ENCODE results near the gene GLP2R.

Gene GLP2R

GRCh38 chr17:9929871-9930270 lies 104.1 kb downstream of the GLP2R start:
- TF ChIP-seq EZH2 (IDR thresholded peaks at IDR 0.05) (no peak), FOXP2 (optimal IDR thresholded peaks at IDR 0.05; ENCODE audit: control extremely low read depth, extremely low read length, insufficient read depth) (no peak), POLR2AphosphoS5 (IDR thresholded peaks at IDR 0.05; ENCODE audit: borderline replicate concordance, low read depth, low read length) (no peak)
- Histone ChIP-seq H3K9me3 (ENCODE audit: low read depth, low read length) (no peaks in the 10 kb centered on the region), H3K27ac (no peak overlapping the region), H3K36me3 (ENCODE audit: insufficient read depth, low read length) (no peaks in the 10 kb centered on the region), H3K4me3 (no peak overlapping the region), H3K9ac (ENCODE audit: insufficient read length) (no peak overlapping the region)
- DNase-seq (ENCODE audit: low read depth, low spot score): no peak

- Histone ChIP-seq H3K4me3 (no peak overlapping the region), H3K36me3 (ENCODE audit: insufficient read depth, low read length) (no peaks in the 10 kb centered on the region), H3K27ac (no peak overlapping the region), H3K9ac (ENCODE audit: insufficient read length) (no peak overlapping the region), H3K9me3 (ENCODE audit: low read depth, low read length) (no peaks in the 10 kb centered on the region)
- DNase-seq (ENCODE audit: low read depth, low spot score): no peak
- TF ChIP-seq EZH2 (IDR thresholded peaks at IDR 0.05): no peak
- TF ChIP-seq POLR2AphosphoS5 (IDR thresholded peaks at IDR 0.05; ENCODE audit: borderline replicate concordance, low read depth, low read length): no peak
- no peak for TF ChIP-seq FOXP2 (optimal IDR thresholded peaks at IDR 0.05; ENCODE audit: control extremely low read depth, extremely low read length, insufficient read depth)
Observed at GRCh38 chr17:9931144-9931741, 105.5 kb downstream of the GLP2R start.

- H3K36me3 ChIP-seq (ENCODE audit: insufficient read depth, low read length): no peaks in the 10 kb centered on the region
- TF ChIP-seq POLR2AphosphoS5 (IDR thresholded peaks at IDR 0.05; ENCODE audit: borderline replicate concordance, low read depth, low read length): no peak
- TF ChIP-seq FOXP2 (optimal IDR thresholded peaks at IDR 0.05; ENCODE audit: control extremely low read depth, extremely low read length, insufficient read depth): no peak
- TF ChIP-seq EZH2 (IDR thresholded peaks at IDR 0.05): no peak
- no peak overlapping the region for H3K27ac ChIP-seq
- H3K4me3 ChIP-seq: no peak overlapping the region
- no peak overlapping the region for H3K9ac ChIP-seq (ENCODE audit: insufficient read length)
- no peaks in the 10 kb centered on the region for H3K9me3 ChIP-seq (ENCODE audit: low read depth, low read length)
- DNase-seq (ENCODE audit: low read depth, low spot score): no peak
Observed at GRCh38 chr17:9932491-9932890, 106.8 kb downstream of the GLP2R start.

GRCh38 chr17:9934331-9934730 lies 108.6 kb downstream of the GLP2R start:
- no peaks in the 10 kb centered on the region for H3K36me3 ChIP-seq (ENCODE audit: insufficient read depth, low read length)
- H3K9ac ChIP-seq (ENCODE audit: insufficient read length): no peak overlapping the region
- no peak for TF ChIP-seq EZH2 (IDR thresholded peaks at IDR 0.05)
- no peak for TF ChIP-seq POLR2AphosphoS5 (IDR thresholded peaks at IDR 0.05; ENCODE audit: borderline replicate concordance, low read depth, low read length)
- no peak for TF ChIP-seq FOXP2 (optimal IDR thresholded peaks at IDR 0.05; ENCODE audit: control extremely low read depth, extremely low read length, insufficient read depth)
- H3K9me3 ChIP-seq (ENCODE audit: low read depth, low read length): no peaks in the 10 kb centered on the region
- H3K4me3 ChIP-seq: no peak overlapping the region
- no peak for DNase-seq (ENCODE audit: low read depth, low spot score)
- no peak overlapping the region for H3K27ac ChIP-seq

GRCh38 chr17:9935408-9935807 lies 109.7 kb downstream of the GLP2R start:
- DNase-seq (ENCODE audit: low read depth, low spot score): no peak
- no peak overlapping the region for H3K4me3 ChIP-seq
- H3K36me3 ChIP-seq (ENCODE audit: insufficient read depth, low read length): no peaks in the 10 kb centered on the region
- no peak overlapping the region for H3K9ac ChIP-seq (ENCODE audit: insufficient read length)
- no peak overlapping the region for H3K27ac ChIP-seq
- TF ChIP-seq POLR2AphosphoS5 (IDR thresholded peaks at IDR 0.05; ENCODE audit: borderline replicate concordance, low read depth, low read length) (no peak), EZH2 (IDR thresholded peaks at IDR 0.05) (no peak), FOXP2 (optimal IDR thresholded peaks at IDR 0.05; ENCODE audit: control extremely low read depth, extremely low read length, insufficient read depth) (no peak)
- H3K9me3 ChIP-seq (ENCODE audit: low read depth, low read length): no peaks in the 10 kb centered on the region

GRCh38 chr17:9936095-9936494 lies 110.4 kb downstream of the GLP2R start:
- Histone ChIP-seq H3K9me3 (ENCODE audit: low read depth, low read length) (no peaks in the 10 kb centered on the region), H3K4me3 (no peak overlapping the region), H3K27ac (no peak overlapping the region), H3K36me3 (ENCODE audit: insufficient read depth, low read length) (no peaks in the 10 kb centered on the region), H3K9ac (ENCODE audit: insufficient read length) (no peak overlapping the region)
- TF ChIP-seq POLR2AphosphoS5 (IDR thresholded peaks at IDR 0.05; ENCODE audit: borderline replicate concordance, low read depth, low read length) (no peak), FOXP2 (optimal IDR thresholded peaks at IDR 0.05; ENCODE audit: control extremely low read depth, extremely low read length, insufficient read depth) (no peak), EZH2 (IDR thresholded peaks at IDR 0.05) (no peak)
- no peak for DNase-seq (ENCODE audit: low read depth, low spot score)

GRCh38 chr17:9937241-9937761 lies 111.6 kb downstream of the GLP2R start:
- Histone ChIP-seq H3K4me3 (no peak overlapping the region), H3K9ac (ENCODE audit: insufficient read length) (no peak overlapping the region), H3K9me3 (ENCODE audit: low read depth, low read length) (no peaks in the 10 kb centered on the region), H3K36me3 (ENCODE audit: insufficient read depth, low read length) (no peaks in the 10 kb centered on the region), H3K27ac (no peak overlapping the region)
- no peak for DNase-seq (ENCODE audit: low read depth, low spot score)
- TF ChIP-seq POLR2AphosphoS5 (IDR thresholded peaks at IDR 0.05; ENCODE audit: borderline replicate concordance, low read depth, low read length) (no peak), FOXP2 (optimal IDR thresholded peaks at IDR 0.05; ENCODE audit: control extremely low read depth, extremely low read length, insufficient read depth) (no peak), EZH2 (IDR thresholded peaks at IDR 0.05) (no peak)

GRCh38 chr17:9937901-9938300 lies 112.2 kb downstream of the GLP2R start:
- H3K4me3 ChIP-seq: no peak overlapping the region
- no peaks in the 10 kb centered on the region for H3K36me3 ChIP-seq (ENCODE audit: insufficient read depth, low read length)
- TF ChIP-seq POLR2AphosphoS5 (IDR thresholded peaks at IDR 0.05; ENCODE audit: borderline replicate concordance, low read depth, low read length): no peak
- TF ChIP-seq EZH2 (IDR thresholded peaks at IDR 0.05): no peak
- TF ChIP-seq FOXP2 (optimal IDR thresholded peaks at IDR 0.05; ENCODE audit: control extremely low read depth, extremely low read length, insufficient read depth): no peak
- no peak overlapping the region for H3K9ac ChIP-seq (ENCODE audit: insufficient read length)
- no peak overlapping the region for H3K27ac ChIP-seq
- no peak for DNase-seq (ENCODE audit: low read depth, low spot score)
- no peaks in the 10 kb centered on the region for H3K9me3 ChIP-seq (ENCODE audit: low read depth, low read length)

- Histone ChIP-seq H3K9ac (ENCODE audit: insufficient read length) (no peak overlapping the region), H3K36me3 (ENCODE audit: insufficient read depth, low read length) (no peaks in the 10 kb centered on the region), H3K9me3 (ENCODE audit: low read depth, low read length) (no peaks in the 10 kb centered on the region), H3K27ac (no peak overlapping the region), H3K4me3 (no peak overlapping the region)
- DNase-seq (ENCODE audit: low read depth, low spot score): no peak
- TF ChIP-seq EZH2 (IDR thresholded peaks at IDR 0.05) (no peak), FOXP2 (optimal IDR thresholded peaks at IDR 0.05; ENCODE audit: control extremely low read depth, extremely low read length, insufficient read depth) (no peak)
Observed at GRCh38 chr17:9938764-9939163, 113.0 kb downstream of the GLP2R start.

Measured in SK-N-MC (cell line).